ENCODE measurements around the gene WDR76. TPM values are rescaled to one million over a fixed set of nuclear protein-coding genes. Genes with fewer than 3 reads are reported as not detected.

The WDR76 gene
- total RNA-seq, 1 donor, result 58.2 TPM

DNA sequence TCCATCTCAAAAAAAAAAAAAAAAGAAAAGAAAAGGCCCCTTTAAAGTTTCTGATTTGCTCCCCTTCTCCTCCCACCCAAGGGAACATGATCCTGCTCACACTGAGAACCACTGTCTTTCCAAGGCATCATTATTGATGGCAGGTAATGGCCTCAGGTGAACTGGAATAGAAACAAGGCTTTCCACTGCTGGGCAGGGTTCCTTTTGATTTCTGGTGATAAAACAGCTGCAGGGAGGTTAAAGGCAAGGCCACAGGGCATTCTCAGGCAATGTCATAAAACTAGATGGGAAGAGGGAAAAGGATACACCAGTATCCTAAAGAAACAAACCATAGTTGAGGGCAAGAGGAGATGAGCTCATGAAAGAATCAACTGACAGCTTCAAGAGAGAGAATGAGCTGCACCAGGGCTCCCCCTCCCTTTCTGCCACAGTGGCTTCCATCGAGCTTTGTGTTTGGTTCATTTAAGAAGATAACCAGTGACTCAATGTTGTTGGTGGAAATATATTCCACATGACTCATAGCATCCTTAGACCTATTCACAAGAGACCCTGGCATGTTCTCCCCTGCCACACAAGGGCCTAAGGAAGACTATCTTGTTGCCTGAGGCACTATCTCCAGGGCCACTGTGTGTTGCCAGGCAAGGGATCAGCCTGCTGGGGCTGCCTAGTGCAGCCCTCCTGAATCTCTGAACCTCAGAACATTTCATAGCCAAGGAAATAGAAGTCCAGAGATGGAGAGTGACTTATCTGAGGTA lies 86.4 kb downstream of the WDR76 start:
- no peak overlapping the region for H3K4me3 ChIP-seq (ENCODE audit: low read depth, low read length)
- TF ChIP-seq CTCF (IDR thresholded peaks at IDR 0.05; ENCODE audit: insufficient read depth, low read length), result no peak
- DNase-seq (ENCODE audit: low read depth), result peak; percentile 98

GRCh38 chr15:43913941-43914340 lies 87.1 kb downstream of the WDR76 start:
- TF ChIP-seq CTCF (IDR thresholded peaks at IDR 0.05; ENCODE audit: insufficient read depth, low read length), result no peak
- H3K4me3 ChIP-seq (ENCODE audit: low read depth, low read length), result no peak overlapping the region
- peak; percentile 69 for DNase-seq (ENCODE audit: low read depth)

DNA sequence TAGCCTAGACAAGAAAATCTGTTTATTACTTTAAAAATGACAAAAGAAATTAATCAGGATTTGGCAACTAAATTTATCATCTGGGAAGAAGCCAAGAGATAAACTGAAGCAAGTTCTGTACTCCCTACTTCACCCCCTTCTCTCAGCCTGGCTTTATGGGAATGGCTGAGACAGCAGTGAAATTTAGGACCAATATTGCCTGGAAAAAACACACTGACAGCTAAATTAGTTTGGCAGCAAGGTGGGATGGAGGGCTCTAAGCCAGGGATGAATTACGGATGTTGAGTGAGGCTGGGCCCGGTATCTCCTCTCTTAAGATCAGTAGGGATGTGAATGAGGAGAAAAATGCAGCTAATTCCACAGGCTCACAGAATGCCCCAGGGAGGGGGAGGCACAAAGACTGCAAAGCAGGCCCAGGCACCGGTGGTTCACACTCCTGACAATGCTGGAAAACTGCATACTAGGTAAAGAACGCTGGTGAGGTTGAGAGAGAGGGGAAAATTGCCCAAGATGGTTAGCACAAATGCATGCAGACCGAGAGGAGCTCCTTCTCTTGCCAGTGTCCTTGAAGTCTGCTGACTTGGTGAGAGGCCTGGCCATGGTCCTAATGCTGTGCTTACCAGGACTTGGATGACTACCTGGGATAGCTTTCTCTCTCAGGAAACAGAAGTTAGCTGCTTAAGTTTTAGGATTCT lies 89.0 kb downstream of the WDR76 start:
- peak; percentile 26 for DNase-seq (ENCODE audit: low read depth)
- H3K4me3 ChIP-seq (ENCODE audit: low read depth, low read length), result no peak overlapping the region
- no peak for TF ChIP-seq CTCF (IDR thresholded peaks at IDR 0.05; ENCODE audit: insufficient read depth, low read length)

GRCh38 chr15:43916326-43916660 lies 89.5 kb downstream of the WDR76 start:
- no peak for TF ChIP-seq CTCF (IDR thresholded peaks at IDR 0.05; ENCODE audit: insufficient read depth, low read length)
- no peak for DNase-seq (ENCODE audit: low read depth)

More at GRCh38 chr15:43916326-43916660, 89.5 kb downstream of the WDR76 start:
- H3K4me3 ChIP-seq (ENCODE audit: low read depth, low read length), result no peak overlapping the region

Small RNAs within 50 kb of the gene (small RNA-seq; reads per million reads assigned to genes)
- not detected for gene MIR1282
- gene RF00019, result not detected

Other genes with a start within 250 kb of the WDR76 start
- 12.1 and 22.2 TPM in 2 replicates for gene PPIP5K1, start 236.8 kb upstream of the WDR76 start, total RNA-seq (ENCODE audit: low replicate concordance)
- gene CKMT1B, start 233.0 kb upstream of the WDR76 start, total RNA-seq (ENCODE audit: low replicate concordance), result not detected in 2 replicates
- gene STRC, start 208.2 kb upstream of the WDR76 start, total RNA-seq (ENCODE audit: low replicate concordance), result 0.09 TPM in 1 of 2 replicates, not detected in the other
- gene CATSPER2, start 178.2 kb upstream of the WDR76 start, total RNA-seq (ENCODE audit: low replicate concordance), result 1.5 and 2.4 TPM in 2 replicates
- gene CKMT1A, start 133.1 kb upstream of the WDR76 start, total RNA-seq (ENCODE audit: low replicate concordance), result not detected in 2 replicates
- gene PDIA3, start 80.6 kb upstream of the WDR76 start, total RNA-seq (ENCODE audit: low replicate concordance), result 172 and 180 TPM in 2 replicates
- 2.1 and 4.9 TPM in 2 replicates for gene ELL3, start 50.0 kb upstream of the WDR76 start, total RNA-seq (ENCODE audit: low replicate concordance)
- 516 and 576 TPM in 2 replicates for gene SERF2, start 34.7 kb upstream of the WDR76 start, total RNA-seq (ENCODE audit: low replicate concordance)
- 0.18 TPM in 1 of 2 replicates, not detected in the other for gene SERINC4, start 26.8 kb upstream of the WDR76 start, total RNA-seq (ENCODE audit: low replicate concordance)
- 3.7 and 16.4 TPM in 2 replicates for gene HYPK, start 26.4 kb upstream of the WDR76 start, total RNA-seq (ENCODE audit: low replicate concordance)
- 24.2 and 57.5 TPM in 2 replicates for gene MFAP1, start 2.3 kb upstream of the WDR76 start, total RNA-seq (ENCODE audit: low replicate concordance)